Glutamatergic neuron (in vitro differentiated cells): ENCODE measurements around the gene STK32A. TPM values are rescaled to one million over a fixed set of nuclear protein-coding genes. Genes with fewer than 3 reads are reported as not detected.

Source experiments
- DNase-seq: peaks from one replicate; pipeline ENCODE4 v3.0.0; 2022
- H3K27ac Mint-ChIP-seq: one replicate; pipeline ENCODE4 v1.8.0; 2020; ENCODE audit warnings: mild to moderate bottlenecking, mixed read lengths, inconsistent platforms; ENCODE audit not compliant: unreplicated experiment
- H3K27me3 Mint-ChIP-seq: one replicate; pipeline ENCODE4 v1.8.0; 2020; ENCODE audit warnings: mild to moderate bottlenecking, moderate library complexity, mixed read lengths, inconsistent platforms; ENCODE audit not compliant: unreplicated experiment
- H3K36me3 Mint-ChIP-seq: one replicate; pipeline ENCODE4 v1.8.0; 2020; ENCODE audit warnings: mild to moderate bottlenecking, mixed read lengths, inconsistent platforms; ENCODE audit not compliant: unreplicated experiment
- H3K4me1 Mint-ChIP-seq: one replicate; pipeline ENCODE4 v1.8.0; 2020; ENCODE audit warnings: mild to moderate bottlenecking, low read depth, mixed read lengths, inconsistent platforms; ENCODE audit not compliant: unreplicated experiment
- H3K4me3 Mint-ChIP-seq: one replicate; pipeline ENCODE4 v1.8.0; 2020; ENCODE audit warnings: mild to moderate bottlenecking, mixed read lengths, inconsistent platforms; ENCODE audit not compliant: unreplicated experiment
- H3K9me3 Mint-ChIP-seq: one replicate; pipeline ENCODE4 v1.8.0; 2020; ENCODE audit warnings: mild to moderate bottlenecking, moderate library complexity, mixed read lengths, inconsistent platforms; ENCODE audit not compliant: unreplicated experiment
- total RNA-seq: library from RNA; stranded (reverse); fragmentation: NEBNext Ultra II Directional; extraction: Animal tissue kit (Norgen Biotek cat#: 25700); gene quantifications from one replicate; pipeline ENCODE4 v1.2.1, GENCODE V29; 2021; ENCODE audit not compliant: unreplicated experiment
- TF ChIP-seq, protein P1 (sequence below): fragments of 200-600 bp; sonication (generic); IDR thresholded peaks from one replicate; pipeline ENCODE4 v1.5.0; 2021; ENCODE audit not compliant: partially characterized antibody, unreplicated experiment

Gene STK32A
- total RNA-seq, 1 donor from 2014 or later: 3.2 TPM

GRCh38 chr5:147248561-147248960 lies 13.7 kb downstream of the STK32A start:
- H3K36me3 Mint-ChIP-seq: no peaks in the 10 kb centered on the region
- no peak overlapping the region for H3K4me3 Mint-ChIP-seq
- no peak for DNase-seq
- TF ChIP-seq, protein P1, sequence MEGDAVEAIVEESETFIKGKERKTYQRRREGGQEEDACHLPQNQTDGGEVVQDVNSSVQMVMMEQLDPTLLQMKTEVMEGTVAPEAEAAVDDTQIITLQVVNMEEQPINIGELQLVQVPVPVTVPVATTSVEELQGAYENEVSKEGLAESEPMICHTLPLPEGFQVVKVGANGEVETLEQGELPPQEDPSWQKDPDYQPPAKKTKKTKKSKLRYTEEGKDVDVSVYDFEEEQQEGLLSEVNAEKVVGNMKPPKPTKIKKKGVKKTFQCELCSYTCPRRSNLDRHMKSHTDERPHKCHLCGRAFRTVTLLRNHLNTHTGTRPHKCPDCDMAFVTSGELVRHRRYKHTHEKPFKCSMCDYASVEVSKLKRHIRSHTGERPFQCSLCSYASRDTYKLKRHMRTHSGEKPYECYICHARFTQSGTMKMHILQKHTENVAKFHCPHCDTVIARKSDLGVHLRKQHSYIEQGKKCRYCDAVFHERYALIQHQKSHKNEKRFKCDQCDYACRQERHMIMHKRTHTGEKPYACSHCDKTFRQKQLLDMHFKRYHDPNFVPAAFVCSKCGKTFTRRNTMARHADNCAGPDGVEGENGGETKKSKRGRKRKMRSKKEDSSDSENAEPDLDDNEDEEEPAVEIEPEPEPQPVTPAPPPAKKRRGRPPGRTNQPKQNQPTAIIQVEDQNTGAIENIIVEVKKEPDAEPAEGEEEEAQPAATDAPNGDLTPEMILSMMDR: no peak
- no peaks in the 10 kb centered on the region for H3K27me3 Mint-ChIP-seq
- H3K4me1 Mint-ChIP-seq: no peaks in the 10 kb centered on the region
- no peaks in the 10 kb centered on the region for H3K9me3 Mint-ChIP-seq
- no peak overlapping the region for H3K27ac Mint-ChIP-seq

GRCh38 chr5:147259837-147260236 lies 25.0 kb downstream of the STK32A start:
- H3K36me3 Mint-ChIP-seq: no peaks in the 10 kb centered on the region
- TF ChIP-seq, protein P1: no peak
- peaks cover 4% of the 10 kb centered on the region for H3K27me3 Mint-ChIP-seq
- H3K27ac Mint-ChIP-seq: no peak overlapping the region
- DNase-seq: no peak
- H3K4me3 Mint-ChIP-seq: no peak overlapping the region
- no peaks in the 10 kb centered on the region for H3K4me1 Mint-ChIP-seq
- peaks cover 4% of the 10 kb centered on the region for H3K9me3 Mint-ChIP-seq

- Mint-ChIP-seq H3K4me1 (no peaks in the 10 kb centered on the region), H3K9me3 (no peaks in the 10 kb centered on the region), H3K36me3 (no peaks in the 10 kb centered on the region), H3K27me3 (no peaks in the 10 kb centered on the region), H3K27ac (no peak overlapping the region), H3K4me3 (no peak overlapping the region)
- TF ChIP-seq, protein P1: no peak
- no peak for DNase-seq
Measured at GRCh38 chr5:147267082-147267832, 32.4 kb downstream of the STK32A start.

- H3K27me3 Mint-ChIP-seq: no peaks in the 10 kb centered on the region
- DNase-seq: no peak
- H3K36me3 Mint-ChIP-seq: peaks cover 9% of the 10 kb centered on the region
- TF ChIP-seq, protein P1: no peak
- no peaks in the 10 kb centered on the region for H3K9me3 Mint-ChIP-seq
- H3K4me3 Mint-ChIP-seq: no peak overlapping the region
- H3K4me1 Mint-ChIP-seq: no peaks in the 10 kb centered on the region
- H3K27ac Mint-ChIP-seq: no peak overlapping the region
Measured at GRCh38 chr5:147276497-147276896, 41.7 kb downstream of the STK32A start.

GRCh38 chr5:147286296-147286695 lies 51.5 kb downstream of the STK32A start:
- H3K36me3 Mint-ChIP-seq: peaks cover 22% of the 10 kb centered on the region
- H3K4me1 Mint-ChIP-seq: no peaks in the 10 kb centered on the region
- H3K4me3 Mint-ChIP-seq: no peak overlapping the region
- H3K27me3 Mint-ChIP-seq: peaks cover 4% of the 10 kb centered on the region
- no peak for DNase-seq
- H3K27ac Mint-ChIP-seq: no peak overlapping the region
- TF ChIP-seq, protein P1: no peak
- peaks cover 9% of the 10 kb centered on the region for H3K9me3 Mint-ChIP-seq
